ENCODE measurements around the gene NOVA2.

DNA sequence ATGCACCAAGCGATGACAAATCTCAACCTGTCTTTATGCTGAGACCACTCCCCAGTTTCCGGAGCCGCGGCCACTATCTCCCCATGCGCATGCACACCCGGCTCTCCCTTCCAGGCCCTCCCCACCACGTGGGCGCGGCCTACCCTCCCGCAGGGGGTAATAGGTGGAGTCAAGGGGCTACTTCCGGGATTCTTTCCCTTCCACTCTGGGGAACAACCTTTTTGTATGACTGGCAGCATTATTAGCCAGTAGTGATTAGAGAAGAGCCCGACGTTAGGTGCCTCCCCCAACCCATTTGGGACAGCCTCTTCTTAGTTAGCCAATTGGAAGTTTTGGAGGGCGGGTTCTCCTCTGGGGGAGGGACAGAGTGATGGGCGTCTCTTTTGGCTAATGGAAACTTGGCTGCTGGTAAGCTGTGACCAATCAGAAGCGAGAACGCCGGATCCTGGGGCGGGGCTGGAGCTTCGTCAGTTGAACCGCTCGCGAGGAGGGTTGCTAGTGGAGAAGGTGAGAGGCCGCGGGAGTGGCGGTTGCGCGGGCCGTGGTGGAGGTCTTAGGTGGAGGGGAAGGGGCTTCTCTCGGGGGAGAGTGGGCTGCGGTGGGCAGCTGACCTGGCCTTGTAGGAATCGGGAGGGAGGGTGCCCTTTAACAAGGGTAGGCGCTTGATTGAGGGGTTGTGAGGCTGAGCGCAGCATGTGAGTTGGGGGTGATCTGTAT is 21.5 kb upstream of the NOVA2 start, which contains the start of gene CCDC61:
- TF ChIP-seq POLR2A (IDR thresholded peaks at IDR 0.05; ENCODE audit: low read length) = peak; percentile 93
- TF ChIP-seq, protein P1, sequence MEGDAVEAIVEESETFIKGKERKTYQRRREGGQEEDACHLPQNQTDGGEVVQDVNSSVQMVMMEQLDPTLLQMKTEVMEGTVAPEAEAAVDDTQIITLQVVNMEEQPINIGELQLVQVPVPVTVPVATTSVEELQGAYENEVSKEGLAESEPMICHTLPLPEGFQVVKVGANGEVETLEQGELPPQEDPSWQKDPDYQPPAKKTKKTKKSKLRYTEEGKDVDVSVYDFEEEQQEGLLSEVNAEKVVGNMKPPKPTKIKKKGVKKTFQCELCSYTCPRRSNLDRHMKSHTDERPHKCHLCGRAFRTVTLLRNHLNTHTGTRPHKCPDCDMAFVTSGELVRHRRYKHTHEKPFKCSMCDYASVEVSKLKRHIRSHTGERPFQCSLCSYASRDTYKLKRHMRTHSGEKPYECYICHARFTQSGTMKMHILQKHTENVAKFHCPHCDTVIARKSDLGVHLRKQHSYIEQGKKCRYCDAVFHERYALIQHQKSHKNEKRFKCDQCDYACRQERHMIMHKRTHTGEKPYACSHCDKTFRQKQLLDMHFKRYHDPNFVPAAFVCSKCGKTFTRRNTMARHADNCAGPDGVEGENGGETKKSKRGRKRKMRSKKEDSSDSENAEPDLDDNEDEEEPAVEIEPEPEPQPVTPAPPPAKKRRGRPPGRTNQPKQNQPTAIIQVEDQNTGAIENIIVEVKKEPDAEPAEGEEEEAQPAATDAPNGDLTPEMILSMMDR (IDR thresholded peaks at IDR 0.05) = no peak
- no peak for TF ChIP-seq BHLHE40 (IDR thresholded peaks at IDR 0.05; ENCODE audit: low read depth, low read length)
- TF ChIP-seq, protein P2, sequence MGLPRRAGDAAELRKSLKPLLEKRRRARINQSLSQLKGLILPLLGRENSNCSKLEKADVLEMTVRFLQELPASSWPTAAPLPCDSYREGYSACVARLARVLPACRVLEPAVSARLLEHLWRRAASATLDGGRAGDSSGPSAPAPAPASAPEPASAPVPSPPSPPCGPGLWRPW (IDR thresholded peaks at IDR 0.05) = no peak
- TF ChIP-seq, protein P3, sequence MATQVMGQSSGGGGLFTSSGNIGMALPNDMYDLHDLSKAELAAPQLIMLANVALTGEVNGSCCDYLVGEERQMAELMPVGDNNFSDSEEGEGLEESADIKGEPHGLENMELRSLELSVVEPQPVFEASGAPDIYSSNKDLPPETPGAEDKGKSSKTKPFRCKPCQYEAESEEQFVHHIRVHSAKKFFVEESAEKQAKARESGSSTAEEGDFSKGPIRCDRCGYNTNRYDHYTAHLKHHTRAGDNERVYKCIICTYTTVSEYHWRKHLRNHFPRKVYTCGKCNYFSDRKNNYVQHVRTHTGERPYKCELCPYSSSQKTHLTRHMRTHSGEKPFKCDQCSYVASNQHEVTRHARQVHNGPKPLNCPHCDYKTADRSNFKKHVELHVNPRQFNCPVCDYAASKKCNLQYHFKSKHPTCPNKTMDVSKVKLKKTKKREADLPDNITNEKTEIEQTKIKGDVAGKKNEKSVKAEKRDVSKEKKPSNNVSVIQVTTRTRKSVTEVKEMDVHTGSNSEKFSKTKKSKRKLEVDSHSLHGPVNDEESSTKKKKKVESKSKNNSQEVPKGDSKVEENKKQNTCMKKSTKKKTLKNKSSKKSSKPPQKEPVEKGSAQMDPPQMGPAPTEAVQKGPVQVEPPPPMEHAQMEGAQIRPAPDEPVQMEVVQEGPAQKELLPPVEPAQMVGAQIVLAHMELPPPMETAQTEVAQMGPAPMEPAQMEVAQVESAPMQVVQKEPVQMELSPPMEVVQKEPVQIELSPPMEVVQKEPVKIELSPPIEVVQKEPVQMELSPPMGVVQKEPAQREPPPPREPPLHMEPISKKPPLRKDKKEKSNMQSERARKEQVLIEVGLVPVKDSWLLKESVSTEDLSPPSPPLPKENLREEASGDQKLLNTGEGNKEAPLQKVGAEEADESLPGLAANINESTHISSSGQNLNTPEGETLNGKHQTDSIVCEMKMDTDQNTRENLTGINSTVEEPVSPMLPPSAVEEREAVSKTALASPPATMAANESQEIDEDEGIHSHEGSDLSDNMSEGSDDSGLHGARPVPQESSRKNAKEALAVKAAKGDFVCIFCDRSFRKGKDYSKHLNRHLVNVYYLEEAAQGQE (IDR thresholded peaks at IDR 0.05) = no peak
- TF ChIP-seq, protein P4, sequence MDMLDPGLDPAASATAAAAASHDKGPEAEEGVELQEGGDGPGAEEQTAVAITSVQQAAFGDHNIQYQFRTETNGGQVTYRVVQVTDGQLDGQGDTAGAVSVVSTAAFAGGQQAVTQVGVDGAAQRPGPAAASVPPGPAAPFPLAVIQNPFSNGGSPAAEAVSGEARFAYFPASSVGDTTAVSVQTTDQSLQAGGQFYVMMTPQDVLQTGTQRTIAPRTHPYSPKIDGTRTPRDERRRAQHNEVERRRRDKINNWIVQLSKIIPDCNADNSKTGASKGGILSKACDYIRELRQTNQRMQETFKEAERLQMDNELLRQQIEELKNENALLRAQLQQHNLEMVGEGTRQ (IDR thresholded peaks at IDR 0.05) = peak; percentile 92

Data from A549 (cell line).